Measurements from ENCODE around the gene LBH.

GRCh38 chr2:30267161-30267975 lies 36.0 kb downstream of the LBH start:
- no peak for TF ChIP-seq POLR2A (IDR thresholded peaks at IDR 0.05; ENCODE audit: low read depth, low read length)
- TF ChIP-seq TAF1 (IDR thresholded peaks at IDR 0.05; ENCODE audit: low read depth, low read length): no peak
- TF ChIP-seq POLR2AphosphoS5 (IDR thresholded peaks at IDR 0.05; ENCODE audit: low read depth, low read length): no peak
- no peak for TF ChIP-seq SPI1 (IDR thresholded peaks at IDR 0.05; ENCODE audit: low read depth, low read length)

Measured in GM12891 (cell line).